ENCODE data around the gene KCNMA1. TPM values are rescaled to one million over a fixed set of nuclear protein-coding genes. Genes with fewer than 3 reads are reported as not detected.

KCNMA1 gene
- total RNA-seq, 1 experiment from 2014 or later = 0.49 TPM

DNA sequence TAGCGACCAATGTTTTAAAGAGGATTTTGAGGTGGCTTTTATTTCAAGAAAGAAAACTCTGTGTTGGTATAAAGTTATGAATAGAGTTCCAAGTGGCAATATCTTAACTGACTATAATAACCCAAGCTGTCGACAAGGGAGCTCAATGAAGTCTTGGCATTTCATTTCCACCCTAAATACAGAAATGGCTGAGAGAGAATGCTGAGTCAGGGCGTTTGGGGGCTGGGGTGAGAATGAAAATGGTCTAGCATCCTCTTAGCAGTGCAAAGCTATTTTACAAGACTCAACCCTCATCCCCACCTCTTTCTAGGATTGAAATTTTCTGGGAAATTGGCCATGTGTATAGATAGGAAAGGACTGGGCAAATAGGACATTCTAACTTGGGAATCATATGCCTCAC lies 759.1 kb downstream of the KCNMA1 start:
- Histone ChIP-seq H3K79me2 (ENCODE audit: insufficient read depth, low read length) (no peaks in the 10 kb centered on the region), H4K20me1 (ENCODE audit: insufficient read depth) (no peaks in the 10 kb centered on the region; the same call in 1 of the 2 replicates), H3K27me3 (ENCODE audit: insufficient read depth, low read length) (peaks cover 25% of the 10 kb centered on the region), H3K9me2 (ENCODE audit: insufficient read depth) (no peaks in the 10 kb centered on the region), H3K36me3 (ENCODE audit: control insufficient read depth in 1 of 2, insufficient read depth in 2 of 2, low read length in 2 of 2) (no peaks in the 10 kb centered on the region), H2AFZ (ENCODE audit: low read depth, low read length, poor library complexity, severe bottlenecking) (no peak overlapping the region), H3K4me2 (ENCODE audit: low read length) (no peak overlapping the region), H3K4me3 (replicated peaks in 1 of 2; ENCODE audit: low read depth in 1 of 2, low read length in 2 of 2) (no peak overlapping the region), H3K4me1 (ENCODE audit: control insufficient read depth in 1 of 2, insufficient read depth in 2 of 2, low read length in 2 of 2) (no peaks in the 10 kb centered on the region), H3K9me3 (ENCODE audit: control insufficient read depth in 1 of 2, insufficient read depth in 1 of 2, low read depth in 1 of 2, low read length in 2 of 2) (no peaks in the 10 kb centered on the region), H3K9ac (ENCODE audit: low read length) (no peak overlapping the region), H3K27ac (ENCODE audit: low read depth, low read length) (no peak overlapping the region)
- POLR2A ChIA-PET = no interaction called here
- ATAC-seq (no peak), DNase-seq (ENCODE audit: low read depth, low spot score) (no peak)
- TF ChIP-seq FOSL1 (IDR thresholded peaks at IDR 0.05; ENCODE audit: low read depth) (no peak), EZH2phosphoT487 (IDR thresholded peaks at IDR 0.05; ENCODE audit: borderline replicate concordance) (no peak), EGR1 (IDR thresholded peaks at IDR 0.05; ENCODE audit: low read depth) (no peak), RAD21 (IDR thresholded peaks at IDR 0.05; ENCODE audit: low read depth) (no peak), ZFX (IDR thresholded peaks at IDR 0.05) (no peak), MAX (IDR thresholded peaks at IDR 0.05) (no peak), EZH2 (IDR thresholded peaks at IDR 0.05) (no peak), SRF (IDR thresholded peaks at IDR 0.05; ENCODE audit: low read depth) (no peak)
- TF ChIP-seq, protein P1, sequence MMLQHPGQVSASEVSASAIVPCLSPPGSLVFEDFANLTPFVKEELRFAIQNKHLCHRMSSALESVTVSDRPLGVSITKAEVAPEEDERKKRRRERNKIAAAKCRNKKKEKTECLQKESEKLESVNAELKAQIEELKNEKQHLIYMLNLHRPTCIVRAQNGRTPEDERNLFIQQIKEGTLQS (IDR thresholded peaks at IDR 0.05) = no peak
- intact Hi-C loops (cut with micrococcal nuclease) = no loop called here
- no TSS peak for BruUV-seq (replicated peaks)
- RAD21 ChIA-PET (ENCODE audit: low non-redundant PET in 1 of 2, low total read pairs in 2 of 2, uncharacterized antibody in 2 of 2, unreplicated experiment in 2 of 2) = no interaction called here
- CTCF ChIA-PET = no interaction called here

DNA sequence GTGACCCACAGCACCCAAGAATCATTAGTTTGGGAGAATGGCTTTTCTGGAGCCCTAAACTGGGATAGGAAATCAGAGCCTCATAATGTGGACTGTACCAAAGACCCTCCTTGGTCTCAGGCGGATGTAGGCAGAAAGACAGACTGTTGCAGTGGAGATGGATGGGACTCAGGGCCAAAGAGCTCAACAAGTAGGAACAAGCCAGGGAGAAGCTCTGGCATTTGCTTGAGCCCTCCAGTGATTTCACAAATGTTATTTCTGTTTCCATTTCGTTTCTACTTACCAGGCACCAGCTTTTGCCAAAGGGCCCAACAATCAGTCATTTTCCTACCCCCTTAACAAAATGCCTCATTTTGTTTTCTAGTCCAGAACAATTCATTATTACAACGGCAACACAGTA lies 762.7 kb downstream of the KCNMA1 start:
- Histone ChIP-seq H3K4me1 (ENCODE audit: control insufficient read depth in 1 of 2, insufficient read depth in 2 of 2, low read length in 2 of 2) (no peaks in the 10 kb centered on the region), H3K9me3 (ENCODE audit: control insufficient read depth in 1 of 2, insufficient read depth in 1 of 2, low read depth in 1 of 2, low read length in 2 of 2) (no peaks in the 10 kb centered on the region), H3K27me3 (ENCODE audit: insufficient read depth, low read length) (peaks cover 18% of the 10 kb centered on the region), H3K9ac (ENCODE audit: low read length) (no peak overlapping the region), H2AFZ (ENCODE audit: low read depth, low read length, poor library complexity, severe bottlenecking) (no peak overlapping the region), H3K36me3 (ENCODE audit: control insufficient read depth in 1 of 2, insufficient read depth in 2 of 2, low read length in 2 of 2) (no peaks in the 10 kb centered on the region), H3K27ac (ENCODE audit: low read depth, low read length) (no peak overlapping the region), H3K4me3 (replicated peaks in 1 of 2; ENCODE audit: low read depth in 1 of 2, low read length in 2 of 2) (no peak overlapping the region), H3K9me2 (ENCODE audit: insufficient read depth) (no peaks in the 10 kb centered on the region), H3K79me2 (ENCODE audit: insufficient read depth, low read length) (no peaks in the 10 kb centered on the region), H4K20me1 (ENCODE audit: insufficient read depth) (no peaks in the 10 kb centered on the region; the same call in 1 of the 2 replicates), H3K4me2 (ENCODE audit: low read length) (no peak overlapping the region)
- no peak for TF ChIP-seq POLR2AphosphoS5 (IDR thresholded peaks at IDR 0.05; ENCODE audit: low read depth, low read length)
- no peak for TF ChIP-seq CTCF (IDR thresholded peaks at IDR 0.05 in 2 of 3, conservative IDR thresholded peaks at IDR 0.05 in 1 of 3; ENCODE audit: borderline replicate concordance in 1 of 3, insufficient read depth in 1 of 3, low read depth in 2 of 3, low read length in 2 of 3)
- no peak for TF ChIP-seq ZBTB33 (IDR thresholded peaks at IDR 0.05; ENCODE audit: extremely low read depth, insufficient replicate concordance, low read length)
- no peak for TF ChIP-seq FOSL1 (IDR thresholded peaks at IDR 0.05; ENCODE audit: low read depth)
- TF ChIP-seq POLR2A (IDR thresholded peaks at IDR 0.05; ENCODE audit: borderline replicate concordance, extremely low read depth, insufficient read depth, insufficient read length) = no peak
- no peak for TF ChIP-seq ZNF274 (IDR thresholded peaks at IDR 0.05; ENCODE audit: low read depth, low read length)
- no peak for TF ChIP-seq RAD21 (IDR thresholded peaks at IDR 0.05; ENCODE audit: low read depth)
- TF ChIP-seq EZH2phosphoT487 (IDR thresholded peaks at IDR 0.05; ENCODE audit: borderline replicate concordance) = no peak
- TF ChIP-seq MAX (IDR thresholded peaks at IDR 0.05) = no peak
- TF ChIP-seq SRF (IDR thresholded peaks at IDR 0.05; ENCODE audit: low read depth) = no peak
- TF ChIP-seq, protein P1 (IDR thresholded peaks at IDR 0.05) = no peak
- ATAC-seq = no peak
- intact Hi-C loops (cut with micrococcal nuclease) = no loop called here
- ChIA-PET POLR2A (no interaction called here), RAD21 (ENCODE audit: low non-redundant PET in 1 of 2, low total read pairs in 2 of 2, uncharacterized antibody in 2 of 2, unreplicated experiment in 2 of 2) (no interaction called here), CTCF (no interaction called here)
- DNase-seq (ENCODE audit: low read depth, low spot score) = no peak
- BruUV-seq (replicated peaks) = no TSS peak

All from HCT116 (cell line).